Mucosa of stomach (tissue), 1 donor: Measurements from ENCODE around the gene PWWP2A.

Experiments used
- H3K27me3 ChIP-seq: one replicate; pipeline ENCODE4 v1.7.0; 2013; ENCODE audit warnings: mild to moderate bottlenecking, low read length; ENCODE audit not compliant: control insufficient read depth, insufficient read depth
- H3K36me3 ChIP-seq: one replicate; pipeline ENCODE4 v1.7.0; 2013; ENCODE audit warnings: low read length; ENCODE audit not compliant: control insufficient read depth, insufficient read depth
- H3K4me1 ChIP-seq: one replicate; pipeline ENCODE4 v1.7.0; 2013; ENCODE audit warnings: mild to moderate bottlenecking, low read length; ENCODE audit not compliant: control insufficient read depth, insufficient read depth
- H3K4me3 ChIP-seq: one replicate; pipeline ENCODE4 v1.7.0; 2013; ENCODE audit warnings: low read length
- H3K9ac ChIP-seq: one replicate; pipeline ENCODE4 v1.7.0; 2013; ENCODE audit warnings: mild to moderate bottlenecking, low read length, moderate library complexity
- H3K9me3 ChIP-seq: one replicate; pipeline ENCODE4 v1.7.0; 2013; ENCODE audit warnings: mild to moderate bottlenecking, low read length, moderate library complexity; ENCODE audit not compliant: control insufficient read depth
- donor health status: Pancreatic carcinoma.

Gene PWWP2A

DNA sequence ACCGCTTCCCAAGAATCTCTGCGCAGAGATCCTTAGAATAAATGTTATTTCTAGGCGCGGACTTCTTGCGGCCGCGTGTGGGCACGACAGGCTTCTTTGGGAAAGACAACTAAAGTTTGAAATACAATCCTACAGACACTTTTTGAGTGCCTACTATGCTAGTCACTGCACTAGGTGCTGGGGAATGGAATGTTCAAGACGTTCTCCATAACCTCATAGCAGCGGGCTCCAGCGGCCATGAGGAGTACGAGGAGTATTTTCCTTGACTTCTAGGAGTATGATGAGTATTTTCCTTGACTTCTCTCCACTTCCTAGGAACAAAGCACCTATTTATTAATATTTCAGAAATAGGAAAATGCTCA lies 636 bp upstream of the PWWP2A start:
- Histone ChIP-seq H3K4me3 (no peak overlapping the region), H3K27me3 (peaks cover 3% of the 10 kb centered on the region), H3K9ac (no peak overlapping the region), H3K36me3 (no peaks in the 10 kb centered on the region), H3K4me1 (peaks cover 3% of the 10 kb centered on the region), H3K9me3 (no peaks in the 10 kb centered on the region)

DNA sequence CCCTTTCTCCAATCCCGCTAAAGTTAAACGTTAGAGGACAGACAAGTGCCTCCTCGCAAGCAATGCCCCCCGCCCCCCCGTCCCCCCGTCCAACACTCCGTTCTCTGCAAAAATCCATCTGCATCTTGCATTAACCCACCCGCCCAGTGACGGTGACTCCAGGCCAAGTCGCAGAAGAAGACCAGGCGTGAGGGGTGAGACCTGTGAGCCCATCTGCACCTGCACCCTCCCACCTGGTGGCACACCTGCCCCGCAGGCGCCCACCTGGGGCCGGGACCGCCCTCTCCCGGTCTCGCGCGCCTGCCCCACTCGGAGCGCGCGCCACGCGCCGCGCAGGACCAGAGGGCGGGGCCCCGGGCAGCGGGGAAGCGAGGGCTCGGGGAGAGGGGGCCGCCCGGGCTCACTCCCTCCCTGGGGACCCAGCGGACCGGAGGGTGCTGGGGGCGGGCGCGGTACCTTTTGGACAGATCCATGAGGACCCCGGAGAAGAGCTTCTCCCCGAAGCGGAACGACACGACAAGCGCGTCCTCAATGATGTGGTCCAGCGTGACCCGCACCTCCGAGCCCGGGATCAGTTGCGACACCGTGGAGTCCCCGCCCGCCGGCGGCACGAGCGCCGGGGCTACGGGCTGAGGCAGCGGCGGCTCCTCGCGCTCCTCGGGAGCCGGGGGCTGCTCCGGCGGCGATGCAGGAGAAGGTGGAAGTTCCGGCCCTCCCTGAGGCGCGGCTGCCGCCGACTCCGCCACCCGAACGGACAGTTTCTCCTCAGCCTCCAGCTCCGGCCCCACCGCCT lies 705 bp downstream of the PWWP2A start:
- Histone ChIP-seq H3K27me3 (peaks cover 3% of the 10 kb centered on the region), H3K4me1 (peaks cover 3% of the 10 kb centered on the region), H3K9me3 (no peaks in the 10 kb centered on the region), H3K9ac (peak overlapping the region; percentile 91), H3K4me3 (peak overlapping the region; percentile 60), H3K36me3 (no peaks in the 10 kb centered on the region)

- H3K9me3 ChIP-seq = no peaks in the 10 kb centered on the region
- H3K4me1 ChIP-seq = peaks cover 3% of the 10 kb centered on the region
- H3K27me3 ChIP-seq = no peaks in the 10 kb centered on the region
- H3K9ac ChIP-seq = no peak overlapping the region
- no peaks in the 10 kb centered on the region for H3K36me3 ChIP-seq
- H3K4me3 ChIP-seq = no peak overlapping the region
These were observed 2.3 kb downstream of the PWWP2A start for GRCh38 chr5:160116991-160117390.

- Histone ChIP-seq H3K36me3 (no peaks in the 10 kb centered on the region), H3K27me3 (no peaks in the 10 kb centered on the region), H3K9ac (no peak overlapping the region)
These were observed 11.1 kb downstream of the PWWP2A start for GRCh38 chr5:160108124-160108523.

GRCh38 chr5:160105686-160106360 lies 13.4 kb downstream of the PWWP2A start:
- no peaks in the 10 kb centered on the region for H3K27me3 ChIP-seq
- H3K9ac ChIP-seq = no peak overlapping the region
- H3K36me3 ChIP-seq = no peaks in the 10 kb centered on the region

More at GRCh38 chr5:160108124-160108523, 11.1 kb downstream of the PWWP2A start:
- Histone ChIP-seq H3K4me1 (peaks cover 3% of the 10 kb centered on the region), H3K9me3 (no peaks in the 10 kb centered on the region), H3K4me3 (no peak overlapping the region)

GRCh38 chr5:160097991-160098390 lies 21.3 kb downstream of the PWWP2A start:
- Histone ChIP-seq H3K36me3 (no peaks in the 10 kb centered on the region), H3K9ac (no peak overlapping the region), H3K9me3 (no peaks in the 10 kb centered on the region), H3K27me3 (no peaks in the 10 kb centered on the region), H3K4me3 (no peak overlapping the region), H3K4me1 (no peaks in the 10 kb centered on the region)

More at GRCh38 chr5:160105686-160106360, 13.4 kb downstream of the PWWP2A start:
- Histone ChIP-seq H3K4me1 (peaks cover 3% of the 10 kb centered on the region), H3K4me3 (no peak overlapping the region), H3K9me3 (no peaks in the 10 kb centered on the region)

GRCh38 chr5:160096178-160096577 lies 23.1 kb downstream of the PWWP2A start:
- Histone ChIP-seq H3K4me1 (no peaks in the 10 kb centered on the region), H3K4me3 (no peak overlapping the region), H3K36me3 (peaks cover 7% of the 10 kb centered on the region), H3K9ac (no peak overlapping the region), H3K27me3 (no peaks in the 10 kb centered on the region), H3K9me3 (no peaks in the 10 kb centered on the region)

DNA sequence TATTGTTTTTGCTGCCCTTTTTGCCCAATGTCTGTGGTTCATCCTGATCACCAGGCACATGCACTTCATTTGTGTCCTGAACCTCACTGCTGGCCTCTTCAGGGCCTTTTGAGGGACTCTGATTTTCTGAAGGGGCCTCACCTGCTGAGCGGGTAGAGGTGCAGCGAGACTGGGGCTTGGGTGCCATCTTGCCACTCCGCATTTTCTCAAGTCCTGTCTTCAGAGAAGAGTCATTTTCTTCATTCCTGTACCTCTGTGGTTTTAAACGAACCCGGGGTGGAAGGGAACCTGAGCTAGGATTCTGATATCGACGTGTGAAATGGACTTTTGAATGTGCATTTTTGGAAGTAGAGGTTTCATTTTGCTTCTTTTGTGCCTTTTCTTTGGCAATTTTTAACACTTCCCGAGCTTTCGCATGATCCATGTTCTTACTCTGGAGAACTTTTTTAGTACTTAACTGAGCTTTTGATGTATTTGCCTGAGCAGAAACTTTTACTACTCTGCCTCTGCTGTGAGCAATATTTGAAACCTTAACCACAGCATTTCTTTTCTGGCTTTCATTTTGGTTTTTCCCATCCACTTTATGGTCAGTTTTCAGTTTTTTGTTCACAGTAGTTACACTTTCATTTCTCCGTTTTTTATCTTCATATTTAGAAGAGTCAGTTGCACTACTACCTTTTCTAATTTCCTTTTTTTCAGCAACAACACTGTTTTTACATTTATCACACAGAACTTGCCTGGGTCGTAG lies 26.1 kb downstream of the PWWP2A start:
- peaks cover 7% of the 10 kb centered on the region for H3K36me3 ChIP-seq
- no peak overlapping the region for H3K4me3 ChIP-seq
- no peaks in the 10 kb centered on the region for H3K9me3 ChIP-seq
- H3K9ac ChIP-seq = no peak overlapping the region
- H3K27me3 ChIP-seq = no peaks in the 10 kb centered on the region
- no peaks in the 10 kb centered on the region for H3K4me1 ChIP-seq

- H3K36me3 ChIP-seq = peaks cover 7% of the 10 kb centered on the region
- H3K4me3 ChIP-seq = no peak overlapping the region
- no peak overlapping the region for H3K9ac ChIP-seq
- H3K4me1 ChIP-seq = no peaks in the 10 kb centered on the region
- no peaks in the 10 kb centered on the region for H3K27me3 ChIP-seq
- no peaks in the 10 kb centered on the region for H3K9me3 ChIP-seq
These were observed 26.7 kb downstream of the PWWP2A start for GRCh38 chr5:160092514-160092913.

GRCh38 chr5:160090059-160090458 lies 29.2 kb downstream of the PWWP2A start:
- no peaks in the 10 kb centered on the region for H3K9me3 ChIP-seq
- H3K4me3 ChIP-seq = no peak overlapping the region
- H3K36me3 ChIP-seq = peaks cover 7% of the 10 kb centered on the region
- no peaks in the 10 kb centered on the region for H3K4me1 ChIP-seq
- no peak overlapping the region for H3K9ac ChIP-seq
- H3K27me3 ChIP-seq = no peaks in the 10 kb centered on the region

GRCh38 chr5:160089531-160089930 lies 29.7 kb downstream of the PWWP2A start:
- Histone ChIP-seq H3K27me3 (no peaks in the 10 kb centered on the region), H3K36me3 (peaks cover 7% of the 10 kb centered on the region), H3K9me3 (no peaks in the 10 kb centered on the region), H3K9ac (no peak overlapping the region), H3K4me3 (no peak overlapping the region), H3K4me1 (no peaks in the 10 kb centered on the region)

DNA sequence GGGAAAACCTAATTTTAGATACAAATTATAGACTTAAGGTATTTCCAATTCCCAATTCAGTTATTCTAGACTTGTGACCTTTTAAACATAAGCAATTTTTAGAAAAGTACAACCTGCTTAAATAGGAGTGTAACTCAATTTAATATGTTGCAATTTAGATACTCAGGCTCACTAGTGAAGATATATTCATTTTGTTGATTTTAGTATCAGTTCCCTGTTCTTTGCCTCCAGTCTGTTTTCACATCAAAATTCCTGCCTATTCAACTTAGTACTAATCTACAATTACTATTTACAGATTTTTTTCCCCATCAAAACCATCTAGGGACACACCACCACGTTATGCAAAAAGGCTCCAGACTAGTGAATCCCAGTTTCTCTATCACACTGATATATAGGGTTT lies 30.4 kb downstream of the PWWP2A start:
- Histone ChIP-seq H3K9me3 (no peaks in the 10 kb centered on the region), H3K27me3 (no peaks in the 10 kb centered on the region), H3K4me3 (no peak overlapping the region), H3K36me3 (peaks cover 7% of the 10 kb centered on the region), H3K9ac (no peak overlapping the region), H3K4me1 (no peaks in the 10 kb centered on the region)
